Activated gamma-delta T cell treated with Interleukin-2 at 50 U/mL for 16 hours (primary cell): ENCODE data around the gene DDX24.
A peak's percentile ranks its signal among the peaks of the same experiment; 100 is the strongest.

Experiments used
- DNase-seq: peaks from one replicate; pipeline ENCODE4 v3.0.0-alpha.2; 2020

DDX24 gene

DNA sequence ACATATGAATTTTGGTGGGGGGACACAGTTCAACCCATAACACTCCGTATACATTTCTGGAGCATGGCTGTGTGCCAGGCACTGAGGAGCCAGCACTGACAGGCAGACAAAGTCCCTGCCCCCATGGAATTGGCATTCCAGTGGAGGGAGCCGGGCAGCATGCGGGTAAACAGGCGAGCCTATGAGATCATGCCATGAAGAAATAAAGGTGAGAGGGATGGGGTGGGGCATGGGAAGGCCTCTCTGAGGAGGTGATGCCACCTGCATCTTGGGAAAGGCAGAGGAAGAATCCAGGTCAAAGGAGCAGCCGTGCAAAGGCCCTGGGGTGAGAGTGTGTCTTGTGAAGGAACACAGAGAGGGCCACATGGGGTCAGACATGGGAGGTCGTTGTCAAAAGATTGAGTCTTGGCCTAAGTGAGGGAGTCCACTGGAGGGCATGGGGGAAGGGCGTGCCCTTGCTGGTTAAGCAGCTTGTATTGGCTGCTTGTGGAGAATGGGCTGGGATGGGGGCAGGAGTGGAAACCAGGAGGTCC, 51.3 kb downstream of the DDX24 start:
- DNase-seq = no peak

DNA sequence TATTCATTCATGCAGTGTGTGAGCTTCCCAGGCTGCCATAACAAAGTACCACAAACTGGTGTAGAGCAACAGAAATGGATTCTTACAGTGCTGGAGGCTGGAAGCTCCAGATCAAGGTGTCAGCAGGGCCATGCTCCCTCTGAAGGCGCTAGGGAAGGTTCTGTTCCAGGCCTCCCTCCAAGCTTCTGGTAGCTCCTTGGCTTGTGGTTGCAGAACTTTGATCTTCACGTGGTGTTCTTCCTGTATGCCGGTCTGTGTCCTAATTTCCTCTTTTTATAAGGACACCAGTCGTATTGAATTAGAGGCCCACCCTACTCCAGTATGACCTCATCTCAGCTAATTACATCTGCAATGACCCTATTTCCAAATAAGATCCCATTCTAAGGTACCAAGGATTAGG, 51.7 kb downstream of the DDX24 start:
- no peak for DNase-seq

GRCh38 chr14:94028450-94028826, 52.6 kb downstream of the DDX24 start:
- peak; percentile 32 for DNase-seq

DNA sequence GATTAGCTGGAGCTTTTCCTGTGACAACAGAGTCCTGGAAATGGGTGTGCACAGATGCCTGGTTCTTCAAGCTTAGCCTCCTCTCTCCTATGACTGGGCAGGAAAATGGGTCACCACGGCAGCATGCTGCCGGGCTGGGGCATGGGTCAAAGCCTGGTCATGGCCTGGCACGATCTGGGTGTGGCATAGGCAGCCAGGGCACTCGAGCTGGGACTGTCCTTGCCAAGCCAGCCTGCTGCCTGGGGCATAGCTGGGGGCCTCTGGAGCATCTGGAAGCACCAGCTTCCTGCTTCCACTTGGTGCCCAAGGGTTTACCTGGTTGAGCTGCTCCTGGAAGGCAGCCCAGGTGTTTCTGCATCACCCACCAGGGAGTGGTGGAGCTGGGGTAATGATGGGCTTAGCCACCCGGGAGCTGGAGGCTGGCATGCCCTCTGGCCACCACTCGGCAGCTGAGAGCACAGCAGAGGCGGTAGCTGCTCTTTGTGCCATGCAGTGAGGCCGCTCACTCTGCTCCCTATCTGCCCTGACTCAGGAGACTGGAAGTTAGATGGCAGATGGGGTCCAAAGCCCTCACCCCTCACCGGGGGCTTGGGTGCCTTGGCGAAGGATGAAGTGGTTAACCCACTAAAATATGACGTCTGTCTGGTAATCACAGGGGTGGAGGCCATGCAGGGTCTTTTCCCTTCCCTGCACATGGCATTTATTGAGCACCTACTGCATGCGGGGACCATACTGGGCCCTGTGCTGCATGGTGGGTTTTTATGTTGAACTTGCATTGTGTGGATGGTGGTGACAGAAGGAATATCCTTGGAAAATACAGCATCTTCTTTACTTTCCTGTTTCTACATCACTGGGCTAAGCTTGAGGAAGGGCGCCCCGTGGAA, 53.2 kb downstream of the DDX24 start:
- no peak for DNase-seq

GRCh38 chr14:94026889-94027469, 54.0 kb downstream of the DDX24 start:
- no peak for DNase-seq

DNA sequence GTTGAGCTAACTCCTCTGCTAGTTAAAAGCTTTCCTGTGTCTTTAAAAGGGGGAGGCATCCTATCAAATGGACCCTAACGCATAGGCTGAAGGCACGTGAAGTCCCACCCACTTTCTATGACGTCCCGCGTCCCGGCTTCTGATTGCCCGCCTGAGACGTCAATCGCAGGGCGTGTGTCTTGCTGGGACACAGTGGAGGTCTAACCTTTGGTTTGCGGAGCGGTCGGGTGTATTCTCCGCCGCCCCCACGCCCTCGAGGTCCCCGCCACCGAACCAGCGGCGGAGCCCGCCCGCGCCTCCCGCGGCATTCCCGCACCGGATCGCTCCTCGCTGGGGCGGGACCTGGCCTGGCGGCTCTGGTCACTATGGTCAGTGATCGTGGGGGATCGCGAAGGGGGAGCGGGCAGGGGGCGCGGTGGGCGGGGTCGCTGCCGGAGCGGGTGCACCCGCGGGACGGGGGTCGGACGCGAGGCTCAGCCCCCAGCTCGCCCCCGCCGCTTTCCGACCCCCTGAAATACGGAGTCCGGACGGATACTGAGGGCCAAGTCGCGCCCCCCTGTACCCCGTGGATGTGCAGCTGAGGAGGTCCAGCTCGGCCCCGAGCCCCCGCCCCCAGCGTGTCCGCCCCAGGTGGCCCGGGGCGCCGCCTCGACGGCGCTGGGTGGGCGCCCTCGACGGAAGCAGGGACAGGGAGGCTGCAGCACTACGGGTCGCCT, 54.7 kb downstream of the DDX24 start, which contains the start of gene OTUB2:
Gene OTUB2, plus strand, starts transcription at position 168 of the 716 bp plus-strand sequence. Its CDS starts 198 bp downstream, at position 366.
- peak; percentile 94 for DNase-seq

GRCh38 chr14:94025720-94026119, 55.3 kb downstream of the DDX24 start:
- no peak for DNase-seq

DNA sequence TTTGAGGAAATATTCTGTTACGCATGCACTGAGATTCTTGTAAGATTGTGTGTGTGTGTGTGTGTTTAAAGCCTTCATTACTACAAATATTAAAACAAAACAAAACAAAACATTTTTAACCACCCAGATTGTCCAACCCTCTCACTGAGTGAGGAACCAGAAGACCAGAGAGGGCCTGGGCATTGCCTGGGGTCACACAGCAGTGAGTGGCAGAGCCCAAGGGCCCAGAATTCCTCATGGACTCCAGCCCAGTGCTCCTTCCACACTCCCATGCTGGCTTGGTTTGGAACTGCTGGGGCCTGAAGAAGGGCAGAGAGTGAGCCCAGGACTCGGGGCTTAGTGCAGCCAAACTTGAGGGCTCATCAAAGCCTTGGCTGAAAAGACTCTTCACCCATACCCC, 56.5 kb downstream of the DDX24 start:
- no peak for DNase-seq

DNA sequence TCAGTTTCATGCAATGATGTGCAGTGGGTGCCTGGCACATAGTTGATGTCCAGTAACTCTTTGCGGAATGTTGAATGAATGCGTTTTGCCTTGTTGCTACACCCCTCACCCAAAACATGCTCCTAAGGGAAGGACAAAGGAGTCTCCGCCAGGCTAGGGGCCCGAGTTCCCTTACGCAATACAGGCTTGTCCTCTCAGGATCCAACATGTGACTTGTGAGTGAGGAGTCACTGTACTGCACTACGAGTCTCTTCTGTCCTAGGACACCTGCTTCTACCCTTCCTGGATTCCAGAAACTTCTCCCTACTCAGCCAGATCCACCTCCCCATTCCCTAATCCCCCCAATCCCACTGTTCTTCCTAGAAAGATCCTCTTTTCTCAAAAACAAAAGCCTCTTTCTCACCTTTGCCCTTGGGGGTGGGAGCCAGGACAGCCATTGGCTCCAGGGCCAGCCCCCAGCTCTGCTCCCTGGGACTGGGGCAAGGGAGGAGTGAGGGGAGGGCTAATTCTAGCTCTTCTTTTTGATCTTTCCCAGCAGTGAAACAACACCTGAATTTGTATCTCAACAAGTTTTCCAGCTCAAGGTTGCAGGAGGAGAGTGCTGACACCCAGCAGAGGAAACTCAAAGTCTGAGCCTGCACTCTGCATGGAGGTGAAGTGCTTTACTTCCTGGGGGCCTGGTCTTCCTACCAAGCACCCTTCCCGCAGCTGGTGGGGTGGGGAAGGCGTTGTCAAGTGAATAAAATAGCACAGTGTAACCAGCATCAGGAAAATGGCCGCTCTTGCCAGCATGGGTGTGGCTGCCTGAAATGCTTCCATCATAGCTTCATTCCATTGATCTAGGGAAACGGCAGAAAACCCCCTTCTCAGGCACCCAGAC, 58.2 kb downstream of the DDX24 start:
- no peak for DNase-seq

GRCh38 chr14:94021416-94022157, 59.4 kb downstream of the DDX24 start:
- no peak for DNase-seq

DNA sequence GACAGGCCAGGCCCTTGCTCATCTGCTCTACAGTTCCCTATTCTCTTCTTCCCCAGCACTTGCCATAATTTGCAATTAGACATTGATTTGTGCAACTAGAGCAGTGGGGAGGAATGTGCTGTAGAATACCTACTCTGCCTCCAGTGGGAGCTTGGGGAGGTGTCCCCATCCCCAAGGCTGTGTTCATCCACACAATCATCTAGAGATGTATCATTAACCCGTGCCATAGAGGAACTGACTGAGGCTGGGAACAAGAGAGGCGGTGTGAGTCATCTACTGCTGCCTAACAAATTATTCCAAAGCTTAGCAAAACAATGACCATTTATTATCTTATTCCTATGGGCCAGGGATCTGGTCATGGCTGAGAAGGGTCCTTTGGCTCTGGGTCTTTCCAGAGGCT, 60.0 kb downstream of the DDX24 start:
- no peak for DNase-seq

DNA sequence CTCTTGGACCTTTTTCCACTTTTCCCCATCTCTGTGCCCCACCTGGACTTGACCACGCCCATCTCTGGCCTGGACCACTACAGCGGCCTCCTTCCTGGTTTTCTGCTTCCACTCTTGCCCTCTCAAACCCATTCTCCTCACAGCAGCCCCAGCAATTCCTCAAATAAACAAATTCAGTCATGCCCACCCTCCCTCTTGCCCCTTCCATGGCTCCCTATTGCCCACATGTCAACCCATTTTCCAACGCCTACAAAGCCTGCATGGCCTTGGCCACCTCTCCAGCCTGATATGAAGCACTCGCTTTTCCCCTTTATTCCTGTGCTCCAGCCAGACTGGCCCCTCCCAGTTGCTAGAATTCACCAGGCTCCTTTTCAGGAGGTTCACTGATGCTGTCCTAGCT, 60.7 kb downstream of the DDX24 start:
- DNase-seq = no peak

DNA sequence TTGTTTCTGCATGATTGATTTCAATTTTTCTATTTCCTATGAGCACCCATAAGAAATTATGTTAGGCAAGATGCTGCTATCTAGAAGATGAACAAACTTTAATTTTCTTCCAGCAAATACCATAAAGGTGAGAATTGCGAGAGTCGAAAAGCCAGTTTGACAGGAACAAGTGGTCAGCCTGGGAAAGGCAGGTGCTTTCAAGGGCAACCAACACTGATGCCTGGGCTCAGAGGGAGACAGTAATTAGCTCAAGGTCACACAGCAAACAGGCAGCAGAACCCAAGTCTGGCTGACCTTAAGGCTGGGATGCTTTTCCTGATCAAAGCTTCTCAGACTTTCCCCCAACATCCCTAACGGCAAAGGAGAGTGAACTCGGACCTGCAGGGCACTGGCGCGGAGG, 61.7 kb downstream of the DDX24 start:
- no peak for DNase-seq

DNA sequence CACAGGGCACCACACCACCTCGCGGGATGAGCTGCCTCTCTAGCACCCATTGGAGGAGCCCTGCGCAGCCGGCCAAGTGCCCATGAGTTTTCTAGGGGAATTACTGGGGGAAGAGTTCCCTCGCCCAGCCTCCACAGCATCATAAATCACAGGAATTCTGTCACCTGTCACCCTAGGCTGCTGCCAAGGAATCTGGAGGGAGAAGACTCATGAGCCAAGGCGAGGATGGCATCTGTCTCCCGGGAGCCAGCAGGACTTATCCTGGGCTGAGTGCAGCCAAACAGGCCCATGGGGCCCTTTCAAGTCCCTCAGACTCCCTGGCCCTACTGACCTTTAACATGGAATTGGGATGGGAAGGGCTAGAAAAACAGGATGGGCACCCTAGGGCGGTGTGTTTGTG, 62.7 kb downstream of the DDX24 start:
- DNase-seq = no peak

DNA sequence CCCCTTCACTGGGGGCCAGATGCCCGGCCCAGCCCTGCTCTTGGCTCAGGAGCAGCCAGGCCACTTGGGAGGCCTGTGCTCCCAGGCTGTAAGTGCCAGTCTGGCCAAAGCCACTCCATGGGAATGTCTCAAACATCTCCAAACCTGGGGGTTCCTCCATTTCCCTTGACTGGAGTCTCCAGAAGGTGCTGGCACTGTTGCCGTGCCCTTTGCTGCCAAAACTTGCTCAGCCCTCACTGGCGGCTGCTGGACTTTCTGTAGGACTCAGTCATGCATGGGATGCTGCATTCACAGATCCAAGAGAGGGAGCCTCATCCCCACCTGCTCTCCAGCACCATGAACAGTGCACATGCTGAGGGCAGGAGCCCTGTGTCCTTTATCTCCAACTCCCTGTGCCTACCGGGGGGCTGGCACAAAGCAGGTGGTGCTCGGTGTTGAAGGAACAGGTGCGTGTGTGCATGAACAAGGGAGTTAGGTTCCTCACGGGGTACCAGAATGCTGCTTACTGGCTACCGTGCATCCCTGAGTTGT, 64.5 kb downstream of the DDX24 start:
- no peak for DNase-seq

DNA sequence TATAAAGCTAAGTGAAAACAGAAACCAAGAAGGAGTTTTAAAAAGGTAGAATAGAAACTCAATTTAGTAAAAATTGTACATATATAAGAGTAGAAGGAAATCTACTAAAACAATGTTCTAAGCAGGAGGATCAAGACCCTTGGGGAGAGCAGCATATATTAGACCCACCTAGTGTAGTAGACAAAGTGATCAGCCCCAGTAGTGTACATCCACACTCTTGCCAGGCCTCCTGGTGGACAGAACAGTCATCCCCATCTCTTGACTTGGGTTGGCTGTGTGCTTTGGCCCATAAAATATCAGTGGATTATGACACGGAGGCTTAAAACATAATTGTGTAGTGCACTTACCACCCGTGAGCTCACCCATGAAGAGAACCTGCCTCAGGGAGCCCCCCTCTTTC, 65.8 kb downstream of the DDX24 start:
- DNase-seq = no peak

GRCh38 chr14:94014382-94014781, 66.6 kb downstream of the DDX24 start:
- DNase-seq = no peak

DNA sequence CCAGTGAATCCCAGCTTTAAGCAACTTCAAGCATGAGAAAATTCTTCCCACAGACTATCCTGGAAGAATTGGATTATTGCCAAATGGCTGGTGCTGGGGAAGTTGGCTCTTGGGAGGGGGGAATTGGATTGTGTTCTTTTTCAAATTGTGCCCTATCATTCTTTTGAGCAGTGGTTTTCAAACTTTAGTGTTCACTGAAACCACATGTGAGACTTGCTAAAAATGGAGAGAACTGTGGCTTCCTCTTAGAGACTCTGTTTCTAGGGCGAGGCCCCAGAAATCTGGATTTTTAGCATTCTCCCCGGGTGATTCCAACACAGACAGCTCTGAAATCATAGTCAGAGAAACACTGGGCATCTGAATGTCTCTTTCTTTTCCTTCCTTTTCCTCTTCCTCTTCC, 69.2 kb downstream of the DDX24 start:
- no peak for DNase-seq

DNA sequence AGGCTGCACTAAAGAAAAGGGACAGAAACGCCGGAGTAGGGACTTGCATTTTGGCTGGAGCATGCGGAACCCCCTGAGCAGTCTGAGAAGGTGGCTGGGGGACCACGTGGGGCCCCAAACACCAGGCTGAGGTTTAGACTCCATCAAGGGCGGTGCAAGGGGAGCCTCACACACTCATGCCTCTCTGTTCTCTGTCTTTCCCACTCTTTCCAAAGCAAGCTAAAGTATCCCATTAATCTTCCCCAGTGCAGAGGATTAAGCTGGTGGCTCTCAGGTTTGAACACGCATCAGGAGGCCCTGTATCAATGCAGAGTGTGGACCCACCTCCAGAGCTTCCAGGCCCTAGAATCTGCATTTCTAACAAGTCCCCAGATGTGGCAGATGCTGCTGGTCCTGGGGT, 70.4 kb downstream of the DDX24 start:
- DNase-seq = no peak

DNA sequence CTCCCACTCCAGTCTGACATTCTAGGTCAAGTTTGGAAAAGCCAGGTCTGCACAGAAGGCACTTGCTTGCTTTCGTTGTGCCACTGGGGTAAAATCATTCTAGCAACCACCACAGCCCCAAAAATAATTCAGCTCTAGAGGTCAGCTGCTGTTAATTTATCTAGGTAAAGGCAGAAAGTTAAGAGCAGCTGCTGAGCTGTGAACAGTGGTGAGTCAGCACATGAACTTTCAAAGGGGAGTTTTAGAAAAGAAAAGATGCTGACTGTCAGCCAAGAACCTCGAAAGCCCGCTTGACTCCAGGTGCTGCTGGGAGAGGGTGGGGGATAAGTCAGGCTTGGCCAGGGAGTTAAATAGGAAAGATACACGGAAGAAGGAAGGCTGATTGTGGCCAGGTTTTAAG, 71.2 kb downstream of the DDX24 start:
- DNase-seq = no peak

- no peak for DNase-seq
Measured at GRCh38 chr14:94008234-94008633, 72.8 kb downstream of the DDX24 start.
